HTR-8/SVneo (cell line): ENCODE results near the gene TAPT1.

Experiments used
- DNase-seq: peaks from one replicate; pipeline ENCODE4 v3.0.0; 2011; ENCODE audit warnings: low spot score, mixed read lengths; ENCODE audit not compliant: insufficient read length
- FAIRE-seq: peaks from 2 replicates; lab custom pipeline; 2011; peaks lifted over from hg19 to GRCh38; lab: Jason Lieb, UNC

TAPT1 gene

DNA sequence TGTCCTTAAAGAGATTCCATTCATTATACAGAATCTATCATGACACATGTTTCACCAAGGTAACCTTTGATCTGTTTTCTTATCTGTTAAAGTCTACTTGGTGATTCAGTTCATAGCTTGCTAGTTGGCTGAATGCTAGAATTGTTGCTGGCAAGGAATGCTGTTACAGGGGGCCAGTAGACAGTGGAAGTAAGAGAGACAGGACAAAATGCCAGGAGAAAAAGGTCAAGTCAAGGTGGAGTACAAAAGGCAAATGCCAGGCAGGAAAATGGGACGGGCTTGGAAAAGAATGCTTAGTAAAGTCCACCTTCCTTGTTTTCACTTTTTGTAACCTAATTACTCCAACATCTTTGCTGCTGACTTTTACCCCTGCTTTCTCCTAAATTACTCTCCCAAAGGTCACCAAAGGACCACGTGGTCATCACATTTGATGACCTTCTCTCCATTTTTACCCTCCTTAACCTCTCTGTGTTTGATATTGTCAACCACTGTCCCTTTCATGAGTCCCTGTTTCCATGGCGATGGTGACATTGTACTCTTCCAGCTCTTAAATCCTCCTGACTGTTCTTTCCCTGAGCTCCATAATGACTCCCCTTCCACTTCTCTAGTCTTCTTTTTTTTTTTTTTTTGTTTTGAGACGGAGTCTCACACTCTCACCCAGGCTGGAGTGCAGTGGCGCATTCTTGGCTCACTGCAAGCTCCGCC, 24.5 kb upstream of the TAPT1 start:
- peak; percentile 8 for DNase-seq
- FAIRE-seq: peak; percentile 23

GRCh38 chr4:16248605-16249004, 22.3 kb upstream of the TAPT1 start:
- FAIRE-seq: no peak
- DNase-seq: no peak

DNA sequence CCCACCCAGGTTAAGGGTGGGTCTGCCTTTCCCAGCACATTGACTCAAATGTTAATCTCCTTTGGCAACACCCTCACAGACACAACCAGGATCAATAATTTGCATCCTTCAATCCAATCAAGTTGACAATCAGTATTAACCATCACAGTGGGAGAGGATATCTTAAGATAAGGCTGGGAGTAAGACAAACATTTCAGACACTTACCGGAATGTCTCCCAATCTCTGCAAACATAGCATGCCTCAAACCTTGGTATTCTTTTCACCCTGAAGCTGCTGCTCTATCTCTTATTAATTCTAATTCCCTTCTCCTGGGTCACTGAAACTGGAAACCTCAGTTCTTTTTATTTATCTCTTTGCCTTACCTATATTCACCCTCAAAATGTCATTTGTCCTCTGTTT, 19.0 kb upstream of the TAPT1 start:
- FAIRE-seq: no peak
- DNase-seq: no peak

DNA sequence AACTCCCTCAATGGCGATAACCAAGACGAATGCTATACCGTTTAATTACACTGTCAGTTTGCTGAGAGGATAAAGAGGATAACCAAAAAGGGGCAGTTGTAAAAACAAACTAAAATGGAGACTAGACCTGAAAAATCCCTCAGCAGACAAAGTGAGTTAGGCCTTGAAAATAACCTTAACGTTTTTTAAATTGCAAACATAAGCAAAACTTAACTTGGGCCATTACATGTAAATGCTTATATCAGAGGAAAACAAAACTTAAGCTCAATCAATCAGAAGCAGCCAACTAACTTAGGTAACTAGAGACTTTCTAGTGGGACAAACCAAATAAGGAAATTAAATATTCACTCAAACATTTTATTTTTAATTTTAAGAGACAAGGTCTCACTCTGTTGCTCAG, 17.0 kb upstream of the TAPT1 start:
- FAIRE-seq: no peak

GRCh38 chr4:16240300-16240699, 14.0 kb upstream of the TAPT1 start:
- no peak for DNase-seq
- no peak for FAIRE-seq

More for the DNA sequence above, 17.0 kb upstream of the TAPT1 start:
- DNase-seq: no peak

GRCh38 chr4:16239086-16239485, 12.8 kb upstream of the TAPT1 start:
- no peak for DNase-seq
- FAIRE-seq: no peak

DNA sequence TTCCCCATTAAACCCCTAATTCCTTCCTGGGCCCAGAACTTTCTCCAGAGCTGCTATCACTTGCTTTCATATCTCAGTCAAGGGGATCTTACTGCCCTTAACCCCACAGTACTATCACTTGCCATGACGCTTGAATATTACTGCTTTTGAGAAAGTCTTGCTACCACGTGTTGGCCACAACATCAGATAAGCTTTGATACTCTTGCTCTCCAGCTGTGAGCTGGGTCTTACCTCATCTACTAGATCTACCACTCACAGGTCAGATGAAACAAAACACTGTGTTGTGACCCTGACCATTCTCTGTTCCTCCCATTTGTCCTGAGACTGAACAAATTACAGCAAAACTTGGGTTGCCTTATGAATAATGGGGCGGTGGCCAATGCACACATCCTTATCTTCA, 12.1 kb upstream of the TAPT1 start:
- DNase-seq: no peak
- no peak for FAIRE-seq

GRCh38 chr4:16237715-16238114, 11.4 kb upstream of the TAPT1 start:
- FAIRE-seq (no peak), DNase-seq (no peak)

DNA sequence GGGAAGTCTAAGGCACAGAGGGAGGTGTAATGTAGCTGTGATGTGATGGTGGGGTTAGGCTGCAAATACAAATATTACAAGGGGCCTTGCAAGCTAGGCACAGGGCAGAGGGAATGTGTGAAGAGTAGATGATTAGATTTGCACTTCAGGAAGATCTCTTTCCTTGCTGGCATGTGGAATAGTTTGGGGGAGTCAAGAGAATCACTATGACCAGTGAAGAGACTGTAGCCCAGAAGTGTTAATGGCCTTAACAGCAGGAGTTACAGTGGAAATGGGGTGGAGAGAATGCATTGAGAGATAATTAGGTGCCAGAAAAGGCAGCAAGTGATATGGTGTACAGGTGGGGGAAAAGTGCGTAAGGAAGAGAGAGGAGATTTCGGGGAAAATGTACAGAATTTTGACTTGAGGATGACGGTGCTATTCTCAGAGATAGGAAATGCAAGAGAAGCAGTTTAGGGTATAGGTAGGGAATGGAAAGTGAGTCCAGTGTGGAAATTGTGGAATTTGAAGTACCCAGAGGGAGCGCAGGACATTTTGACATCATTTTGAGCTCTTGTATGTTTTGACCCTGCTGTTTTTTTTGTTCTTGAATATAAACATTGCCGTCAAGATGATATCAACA, 10.2 kb upstream of the TAPT1 start:
- FAIRE-seq: no peak
- no peak for DNase-seq

DNA sequence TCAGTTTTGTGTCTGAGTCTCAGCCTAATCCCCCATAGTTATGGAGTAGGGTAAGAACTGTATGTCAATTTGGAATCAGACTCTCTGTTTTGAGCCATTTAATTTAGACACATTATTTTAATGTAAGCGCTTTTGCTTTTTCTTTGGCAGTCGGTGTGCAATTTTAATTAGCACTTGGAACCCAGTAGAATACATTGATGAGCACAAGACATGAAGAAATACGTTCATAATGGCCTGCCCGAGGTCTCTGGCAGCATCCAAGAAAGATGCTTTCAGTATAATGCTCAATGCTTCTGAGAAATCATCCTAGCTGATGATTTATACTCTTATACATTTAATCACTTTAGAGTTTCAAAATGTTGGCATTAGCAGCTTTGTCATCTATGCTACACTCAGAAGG, 8.9 kb upstream of the TAPT1 start:
- FAIRE-seq (no peak), DNase-seq (no peak)

DNA sequence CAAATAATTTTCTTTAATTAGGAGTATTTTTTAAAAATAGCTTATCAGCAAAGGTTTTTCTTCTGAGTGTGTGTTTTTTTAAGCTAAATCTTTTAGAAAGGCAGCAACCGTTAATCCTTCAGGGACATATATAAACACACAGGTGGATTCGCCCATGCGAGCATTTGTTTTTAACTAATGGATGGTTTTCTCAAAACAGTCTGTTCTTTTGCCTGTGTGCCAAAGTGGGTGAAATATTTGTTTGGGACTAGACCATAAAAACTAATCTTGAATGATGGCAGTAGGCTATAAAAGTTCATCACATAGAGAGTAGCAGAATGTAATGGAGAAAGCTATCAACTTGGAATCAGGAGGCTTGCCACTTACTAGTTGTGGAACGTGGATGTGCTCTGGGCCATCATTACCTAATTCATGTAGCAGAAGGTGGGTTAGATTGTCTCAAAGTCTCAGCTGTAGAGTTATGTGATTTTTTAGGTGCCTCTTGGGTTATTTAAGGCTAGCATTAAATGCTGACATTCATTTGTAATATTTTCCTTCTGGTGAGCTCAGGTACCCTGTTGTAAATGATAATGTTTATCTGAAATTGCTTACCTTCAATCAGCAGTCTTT, 7.4 kb upstream of the TAPT1 start:
- DNase-seq: no peak
- no peak for FAIRE-seq

GRCh38 chr4:16231570-16232245, 5.4 kb upstream of the TAPT1 start:
- DNase-seq (no peak), FAIRE-seq (no peak)

GRCh38 chr4:16230308-16230707, 4.0 kb upstream of the TAPT1 start:
- FAIRE-seq: no peak
- DNase-seq: no peak

- FAIRE-seq: no peak
- no peak for DNase-seq
These were observed 3.3 kb upstream of the TAPT1 start for GRCh38 chr4:16229604-16230003.

- DNase-seq: no peak
- FAIRE-seq: no peak
These were observed 1.2 kb upstream of the TAPT1 start for GRCh38 chr4:16227462-16227868.

DNA sequence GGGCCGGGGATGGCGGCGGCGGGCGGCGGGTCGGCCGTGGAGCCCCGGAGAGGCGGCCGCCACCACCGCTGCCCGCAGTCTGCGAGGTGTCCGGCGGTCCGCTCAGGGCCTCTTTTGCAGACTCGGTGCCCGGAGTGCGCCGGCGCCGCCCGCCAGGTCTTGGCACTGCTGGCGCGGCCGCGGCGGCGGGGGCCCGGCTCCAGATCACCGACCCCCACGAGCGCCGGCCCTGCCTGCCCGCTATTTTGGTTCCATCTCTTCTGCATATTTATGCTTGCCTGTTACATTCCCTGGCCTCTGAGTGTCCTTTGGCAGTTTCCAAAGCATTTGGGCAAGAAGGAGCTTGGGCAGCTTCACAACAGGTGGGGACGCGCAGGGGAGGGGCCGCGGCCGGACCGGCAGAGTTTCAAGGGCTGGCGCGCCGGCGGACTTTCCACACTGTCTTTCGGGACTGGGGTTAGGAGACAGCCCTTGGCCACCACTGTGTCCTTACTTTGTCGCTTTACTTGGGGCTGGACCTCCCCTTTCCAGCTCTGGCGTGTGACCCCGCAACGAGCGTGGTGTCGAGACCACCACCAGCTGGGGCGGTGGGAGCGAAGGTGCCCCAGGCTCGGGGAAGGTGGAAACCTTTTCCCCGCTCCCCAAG, 668 bp upstream of the TAPT1 start:
- DNase-seq: peak; percentile 9
- FAIRE-seq: no peak

DNA sequence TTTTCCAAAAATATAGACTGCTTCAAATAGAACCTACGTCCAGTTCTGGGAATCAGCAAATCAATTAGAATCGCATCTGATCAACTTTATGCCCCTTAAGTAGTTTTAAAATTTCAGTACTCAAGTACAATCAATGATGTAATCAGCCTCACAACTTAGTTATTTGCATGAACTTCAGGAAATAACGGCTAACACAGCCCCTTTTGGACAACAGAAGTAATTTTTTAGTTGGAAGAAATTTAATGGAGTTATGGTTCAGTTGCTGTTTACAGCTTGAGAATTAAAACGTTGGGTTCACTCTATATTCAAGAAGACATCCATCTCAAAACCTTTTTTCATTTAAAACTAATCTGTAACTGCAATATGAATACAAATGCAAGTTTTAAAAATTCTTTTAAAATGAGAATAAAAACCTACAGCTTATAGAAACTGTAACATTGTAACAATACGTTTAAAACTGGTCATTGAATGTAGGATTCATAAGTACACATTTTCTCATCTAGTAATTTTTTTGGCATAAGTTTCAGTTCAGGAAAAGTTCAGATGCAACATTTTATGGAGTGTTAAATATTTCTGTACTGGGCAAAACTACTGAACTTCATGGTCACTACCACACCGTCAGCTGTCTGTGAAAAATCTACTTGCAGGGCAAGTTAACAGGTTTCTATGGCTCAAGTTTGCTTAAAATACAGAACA, 956 bp downstream of the TAPT1 start:
- FAIRE-seq (no peak), DNase-seq (no peak)

- FAIRE-seq (no peak), DNase-seq (no peak)
These were observed 1.8 kb downstream of the TAPT1 start for GRCh38 chr4:16224264-16225166.

DNA sequence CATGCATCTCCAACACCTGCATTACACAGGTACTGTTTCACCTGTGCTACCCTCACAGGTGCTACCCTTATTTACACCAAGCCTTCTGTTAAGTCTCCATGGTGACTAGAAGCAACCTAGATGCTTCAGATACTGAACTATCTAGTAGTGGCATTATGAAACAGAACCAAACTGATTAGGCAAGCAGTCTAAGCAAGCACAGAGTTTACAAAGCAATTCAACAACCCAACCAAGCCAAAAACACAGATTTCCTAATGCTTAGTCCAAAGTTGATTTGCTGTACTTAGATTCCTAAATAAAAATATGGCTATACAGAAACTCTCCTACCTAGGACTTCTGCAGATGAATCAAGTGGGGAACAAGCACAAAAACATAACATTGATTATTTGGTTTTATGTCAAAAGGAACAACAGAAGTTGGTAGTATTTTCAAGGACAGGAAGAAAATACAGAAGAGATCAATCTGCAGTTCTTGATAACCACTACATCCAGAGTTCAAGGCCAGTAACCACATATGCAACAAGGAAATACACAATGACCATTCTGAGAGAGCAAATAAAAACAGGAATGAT, 3.2 kb downstream of the TAPT1 start:
- no peak for FAIRE-seq
- DNase-seq: no peak
